OCI-LY7 (cell line): ENCODE measurements around the gene THTPA. TPM values are rescaled to one million over a fixed set of nuclear protein-coding genes. Genes with fewer than 3 reads are reported as not detected.

Experiments used
- BruUV-seq: library from RNA; stranded (reverse); fragments of 400-500 nt; replicated peaks from 2 replicates; lab custom pipeline; 2021; lab: Mats Ljungman, UMichigan
- CTCF ChIA-PET: fragments of 300-600 bp; sonication (Branson Sonifier 250); formaldehyde crosslinking; loops from one replicate; lab custom pipeline; 2022; ENCODE audit warnings: antibody characterized with exemption; ENCODE audit not compliant: unreplicated experiment; lab: Charles Lee
- POLR2A ChIA-PET: fragments of 300-600 bp; sonication (Branson Sonifier 250); formaldehyde crosslinking; loops from one replicate; lab custom pipeline; 2022; ENCODE audit warnings: antibody characterized with exemption; lab: Charles Lee
- DNase-seq: peaks from one replicate; pipeline ENCODE4 v3.0.0-alpha.2; 2015; ENCODE audit warnings: low spot score
- H2AFZ ChIP-seq: fragments of 200-600 bp; sonication (generic), shearing (Covaris generic); 2 replicates; pipeline ENCODE4 v1.6.1; 2014; ENCODE audit warnings: mild to moderate bottlenecking, antibody characterized with exemption, low read length, moderate library complexity
- H3K27ac ChIP-seq: fragments of 200-600 bp; sonication (generic); 2 replicates; pipeline ENCODE4 v1.5.1; 2014; ENCODE audit warnings: mixed run types, low read depth, mild to moderate bottlenecking, moderate library complexity, low read length, inconsistent platforms; ENCODE audit not compliant: poor library complexity, severe bottlenecking
- H3K36me3 ChIP-seq: fragments of 200-600 bp; sonication (generic); 2 replicates; pipeline ENCODE4 v1.6.1; 2014; ENCODE audit warnings: mild to moderate bottlenecking, antibody characterized with exemption, low read length, moderate library complexity, mixed read lengths; ENCODE audit not compliant: insufficient read depth
- H3K4me1 ChIP-seq: fragments of 200-600 bp; sonication (generic); 2 replicates; pipeline ENCODE4 v1.5.1; 2014; ENCODE audit warnings: mild to moderate bottlenecking, low read length; ENCODE audit not compliant: insufficient read depth, poor library complexity, severe bottlenecking
- H3K4me2 ChIP-seq: fragments of 200-600 bp; sonication (generic); 2 replicates; pipeline ENCODE4 v1.6.1; 2014; ENCODE audit warnings: mild to moderate bottlenecking, low read length
- H3K4me3 ChIP-seq: fragments of 200-600 bp; sonication (generic); 2 replicates; pipeline ENCODE4 v1.5.1; 2014; ENCODE audit warnings: mild to moderate bottlenecking, low read depth, low read length; ENCODE audit not compliant: poor library complexity, severe bottlenecking
- H3K79me2 ChIP-seq: fragments of 200-600 bp; sonication (generic); 2 replicates; pipeline ENCODE4 v1.6.1; 2016; ENCODE audit warnings: low read depth, mild to moderate bottlenecking, low read length, moderate library complexity, mixed read lengths; ENCODE audit not compliant: insufficient read depth
- H3K9me2 ChIP-seq: fragments of 200-600 bp; sonication (generic); 2 replicates; pipeline ENCODE4 v1.6.1; 2016; ENCODE audit warnings: mild to moderate bottlenecking, low read length, mixed read lengths; ENCODE audit not compliant: insufficient read depth
- H3K9me3 ChIP-seq: fragments of 200-600 bp; sonication (generic); 2 replicates; pipeline ENCODE4 v1.6.1; 2014; ENCODE audit warnings: mild to moderate bottlenecking, mixed run types, low read length, mixed read lengths
- H4K20me1 ChIP-seq: fragments of 200-600 bp; sonication (generic); 2 replicates; pipeline ENCODE4 v1.6.1; 2014; ENCODE audit warnings: mild to moderate bottlenecking, antibody characterized with exemption, low read length, moderate library complexity, mixed read lengths; ENCODE audit not compliant: insufficient read depth
- CTCF ChIP-seq: fragments of 200-600 bp; sonication (generic); conservative IDR thresholded peaks from 2 replicates; pipeline ENCODE4 v1.5.1; 2014; ENCODE audit warnings: mild to moderate bottlenecking, antibody characterized with exemption, low read length, moderate library complexity, mixed read lengths
- EZH2phosphoT487 ChIP-seq: fragments of 200-600 bp; sonication (generic); IDR thresholded peaks from 2 replicates; pipeline ENCODE4 v1.6.1; 2018; ENCODE audit warnings: low read depth, borderline replicate concordance, mild to moderate bottlenecking, mixed run types, antibody characterized with exemption, low read length, moderate library complexity, mixed read lengths
- intact Hi-C: fragments of 100-400 bp; cut with micrococcal nuclease; formaldehyde crosslinking; loops from one replicate; pipeline ENCODE4 v1.10.0; 2022; ENCODE audit not compliant: unreplicated experiment
- total RNA-seq, 2 experiments: library from RNA; depleted of rRNA in 1 of 2; stranded (reverse); fragments of >200 nt in 1 of 2; shearing (Covaris generic) in 1 of 2; gene quantifications; 2 replicates each; pipeline ENCODE4 v1.2.3, GENCODE V29; 2014 to 2022

Gene THTPA
- total RNA-seq, 2 experiments from 2014 or later = 15.4 to 28.6 TPM

- Histone ChIP-seq H3K4me3 (no peak overlapping the region), H3K9me3 (no peaks in the 10 kb centered on the region), H3K9me2 (no peaks in the 10 kb centered on the region), H3K36me3 (no peaks in the 10 kb centered on the region), H3K79me2 (no peaks in the 10 kb centered on the region), H2AFZ (no peak overlapping the region), H3K27ac (no peak overlapping the region), H3K4me2 (no peak overlapping the region), H3K4me1 (no peaks in the 10 kb centered on the region), H4K20me1 (no peaks in the 10 kb centered on the region)
- BruUV-seq = no TSS peak
- TF ChIP-seq CTCF = no peak
- TF ChIP-seq EZH2phosphoT487 = no peak
- intact Hi-C loops = loop anchor here (2.0 kb wide), 1 partner anchor 55 kb away; no protein-coding TSS in a partner anchor
- ChIA-PET POLR2A (interaction anchor here (0.9 to 1.5 kb wide), 2 partner anchors 9 to 12 kb away, joined by 3 read pairs; no protein-coding TSS in a partner anchor), CTCF (interaction anchor here (0.6 kb wide), 2 partner anchors 56 to 60 kb away, joined by 3 read pairs; no protein-coding TSS in a partner anchor)
- DNase-seq = peak; percentile 9
Measured at GRCh38 chr14:23537351-23538049, 18.6 kb upstream of the THTPA start.

DNA sequence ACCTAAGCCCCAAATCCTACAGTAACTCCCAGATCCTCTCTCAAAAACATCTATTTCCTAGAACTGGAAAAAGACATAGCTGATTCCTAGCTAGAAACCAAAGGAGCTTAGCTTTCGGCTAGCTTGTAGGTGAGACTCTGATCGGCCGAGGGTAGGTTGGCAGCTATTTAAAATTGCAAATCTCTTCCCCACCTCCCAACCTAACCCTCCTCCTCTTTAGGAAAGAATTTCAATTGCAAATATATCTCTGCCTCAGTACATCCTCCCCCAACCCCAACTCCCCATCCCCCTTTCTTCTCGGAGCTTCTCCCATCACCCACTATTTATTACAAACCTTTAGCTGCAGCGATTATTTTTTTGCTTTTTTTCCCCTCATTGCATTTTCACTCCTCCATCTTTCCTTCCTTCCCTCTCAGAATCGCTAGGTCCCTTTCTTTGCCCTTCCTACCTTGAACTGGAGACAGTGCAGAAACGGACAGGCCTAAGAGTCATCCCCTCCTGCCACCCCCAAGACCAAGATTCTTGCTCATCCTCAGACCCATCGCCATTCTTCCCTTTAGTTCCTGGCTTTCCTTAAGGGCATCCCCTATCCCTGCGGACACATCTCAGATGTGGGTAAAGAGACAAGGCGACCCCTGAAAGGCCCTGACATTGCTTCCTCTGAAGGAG, 17.9 kb upstream of the THTPA start:
- DNase-seq = no peak
- Histone ChIP-seq H3K9me3 (no peaks in the 10 kb centered on the region), H2AFZ (no peak overlapping the region), H3K36me3 (no peaks in the 10 kb centered on the region), H3K79me2 (no peaks in the 10 kb centered on the region), H3K27ac (no peak overlapping the region), H3K4me2 (no peak overlapping the region), H3K4me3 (no peak overlapping the region), H3K9me2 (no peaks in the 10 kb centered on the region), H3K4me1 (no peaks in the 10 kb centered on the region), H4K20me1 (no peaks in the 10 kb centered on the region)
- BruUV-seq = no TSS peak
- CTCF ChIA-PET = interaction anchor here (0.6 kb wide), 2 partner anchors 57 to 61 kb away, joined by 3 read pairs; no protein-coding TSS in a partner anchor
- intact Hi-C loops = loop anchor here (2.0 kb wide), 1 partner anchor 55 kb away; no protein-coding TSS in a partner anchor
- TF ChIP-seq EZH2phosphoT487 = no peak
- TF ChIP-seq CTCF = no peak
- POLR2A ChIA-PET = interaction anchor here (0.6 to 0.9 kb wide), 2 partner anchors 9 to 70 kb away, joined by 3 to 6 read pairs; no protein-coding TSS in a partner anchor
